Measurements from ENCODE around the gene VAX1. TPM values are rescaled to one million over a fixed set of nuclear protein-coding genes. Genes with fewer than 3 reads are reported as not detected.

Gene VAX1
- total RNA-seq, 1 donor from 2014 or later, result not detected

GRCh38 chr10:117135480-117136140 is 2.5 kb downstream of the VAX1 start:
- H3K9me3 ChIP-seq, result no peaks in the 10 kb centered on the region
- H3K4me3 ChIP-seq, result no peak overlapping the region
- no peak overlapping the region for H3K27ac ChIP-seq
- TF ChIP-seq CTCF (IDR thresholded peaks at IDR 0.05), result no peak
- no peak for DNase-seq (ENCODE audit: low spot score in 2 of 2)
- intact Hi-C loops (cut with DNase I), result no loop called here
- peaks cover 0 to 12% of the 10 kb centered on the region in 2 donors for H3K4me1 ChIP-seq
- H3K27me3 ChIP-seq, result peaks cover 36% of the 10 kb centered on the region
- no peaks in the 10 kb centered on the region for H3K36me3 ChIP-seq

- no peak for TF ChIP-seq CTCF (IDR thresholded peaks at IDR 0.05)
- Histone ChIP-seq H3K4me3 (no peak overlapping the region), H3K27ac (no peak overlapping the region), H3K9me3 (no peaks in the 10 kb centered on the region), H3K4me1 (peaks cover 0 to 12% of the 10 kb centered on the region in 2 donors), H3K27me3 (peaks cover 30% of the 10 kb centered on the region), H3K36me3 (no peaks in the 10 kb centered on the region)
- intact Hi-C loops (cut with DNase I), result no loop called here
- DNase-seq (ENCODE audit: low spot score in 2 of 2), result no peak
Measured at GRCh38 chr10:117135026-117135372, 3.1 kb downstream of the VAX1 start.

- Histone ChIP-seq H3K4me1 (peaks cover 0 to 12% of the 10 kb centered on the region in 2 donors), H3K27me3 (peaks cover 25% of the 10 kb centered on the region), H3K9me3 (no peaks in the 10 kb centered on the region), H3K4me3 (peak overlapping the region in 1 of 2 donors; percentile 12), H3K27ac (no peak overlapping the region), H3K36me3 (no peaks in the 10 kb centered on the region)
- TF ChIP-seq CTCF (IDR thresholded peaks at IDR 0.05), result no peak
- DNase-seq (ENCODE audit: low spot score in 2 of 2), result no peak
- intact Hi-C loops (cut with DNase I), result no loop called here
Measured at GRCh38 chr10:117134306-117135025, 3.6 kb downstream of the VAX1 start.

DNA sequence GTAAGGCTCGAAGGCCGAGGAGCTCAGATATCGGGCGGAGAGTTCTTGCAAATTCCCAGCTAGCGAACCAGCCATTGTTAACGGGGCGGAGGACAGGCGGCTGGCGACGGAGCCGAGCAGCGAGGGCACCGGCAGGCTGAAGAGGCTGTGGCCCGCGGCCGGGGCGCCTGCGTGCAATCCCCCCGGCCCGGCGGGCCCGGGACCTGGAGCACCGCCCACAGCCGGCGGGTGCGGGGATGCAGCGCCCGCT is 4.1 kb downstream of the VAX1 start:
- no peak for DNase-seq (ENCODE audit: low spot score in 2 of 2)
- Histone ChIP-seq H3K4me3 (peak overlapping the region in 1 of 2 donors; percentile 32), H3K4me1 (peaks cover 0 to 12% of the 10 kb centered on the region in 2 donors)

GRCh38 chr10:117133273-117134055 is 4.6 kb downstream of the VAX1 start:
- no peak for DNase-seq (ENCODE audit: low spot score in 2 of 2)
- no peaks in the 10 kb centered on the region for H3K9me3 ChIP-seq
- no peaks in the 10 kb centered on the region for H3K36me3 ChIP-seq
- intact Hi-C loops (cut with DNase I), result no loop called here
- H3K4me3 ChIP-seq, result peak overlapping the region in 1 of 2 donors; percentile 32
- H3K27ac ChIP-seq, result no peak overlapping the region
- TF ChIP-seq CTCF (IDR thresholded peaks at IDR 0.05), result no peak
- H3K27me3 ChIP-seq, result peaks cover 24% of the 10 kb centered on the region
- H3K4me1 ChIP-seq, result peaks cover 0 to 12% of the 10 kb centered on the region in 2 donors

More for the DNA sequence above, 4.1 kb downstream of the VAX1 start:
- peaks cover 25% of the 10 kb centered on the region for H3K27me3 ChIP-seq
- H3K9me3 ChIP-seq, result no peaks in the 10 kb centered on the region
- TF ChIP-seq CTCF (IDR thresholded peaks at IDR 0.05), result no peak
- H3K27ac ChIP-seq, result no peak overlapping the region
- intact Hi-C loops (cut with DNase I), result no loop called here
- H3K36me3 ChIP-seq, result no peaks in the 10 kb centered on the region

Measured in ascending aorta (tissue), 2 donors.